DOHH2 (cell line): ENCODE results near the gene CAPN1.

Source experiments
- CTCF ChIP-seq: fragments of 200-600 bp; sonication (generic); IDR thresholded peaks from one replicate; pipeline ENCODE4 v1.5.1; 2014; ENCODE audit warnings: antibody characterized with exemption, mild to moderate bottlenecking, low read depth, low read length; ENCODE audit not compliant: poor library complexity, severe bottlenecking
- EZH2phosphoT487 ChIP-seq: fragments of 200-600 bp; sonication (generic); IDR thresholded peaks from 2 replicates; pipeline ENCODE4 v1.6.1; 2017; ENCODE audit warnings: borderline replicate concordance, mild to moderate bottlenecking, antibody characterized with exemption, low read length, moderate library complexity, mixed read lengths

GRCh38 chr11:65188486-65188885, 6.8 kb downstream of the CAPN1 start:
- TF ChIP-seq CTCF = no peak
- TF ChIP-seq EZH2phosphoT487 = no peak
